Testis (tissue), 3 donors: ENCODE measurements around the gene UBE2E2. TPM values are rescaled to one million over a fixed set of nuclear protein-coding genes. Genes with fewer than 3 reads are reported as not detected.

Source experiments
- DNase-seq: peaks from one replicate; pipeline ENCODE4 v3.0.0-alpha.2; 2019
- H3K27ac ChIP-seq, 2 donors: fragments of 200-600 bp; sonication (generic); one replicate each; pipeline ENCODE4 v1.5.1; 2019
- H3K27me3 ChIP-seq: fragments of 200-600 bp; sonication (generic); one replicate; pipeline ENCODE4 v1.5.1; 2019
- H3K36me3 ChIP-seq: fragments of 200-600 bp; sonication (generic); one replicate; pipeline ENCODE4 v1.5.1; 2017; ENCODE audit warnings: low read depth; ENCODE audit errors: missing control alignments
- H3K4me1 ChIP-seq: fragments of 200-600 bp; sonication (generic); one replicate; pipeline ENCODE4 v1.5.1; 2019
- H3K4me3 ChIP-seq, 2 donors: fragments of 200-600 bp; sonication (generic); one replicate each; pipeline ENCODE4 v1.5.1; 2017 to 2019
- H3K9me3 ChIP-seq: fragments of 200-600 bp; sonication (generic); one replicate; pipeline ENCODE4 v1.5.1; 2017
- CTCF ChIP-seq, 3 experiments: fragments of 450-650 bp in 2 of 3; fragments of 200-600 bp in 1 of 3; sonication (generic) in 1 of 3; IDR thresholded peaks; one replicate each; pipeline ENCODE4 v1.5.1; 2016 to 2019; ENCODE audit warnings: antibody characterized with exemption in 3 of 3, mild to moderate bottlenecking in 2 of 3, moderate library complexity in 1 of 3
- POLR2A ChIP-seq: fragments of 450-650 bp; IDR thresholded peaks from one replicate; pipeline ENCODE4 v1.6.1; 2017; ENCODE audit warnings: antibody characterized with exemption, mild to moderate bottlenecking, moderate library complexity
- WGBS, 2 donors: methylation state at CpG; one replicate each; pipeline ENCODE4 v1.1.5; 2018; 5-methylcytosine and 5-hydroxymethylcytosine counted together
- intact Hi-C: fragments of 100-400 bp; cut with DNase I; formaldehyde crosslinking; loops from one replicate; pipeline ENCODE4 v1.15.1; 2023; ENCODE audit warnings: low total_unique reads
- polyA plus RNA-seq: library from polyadenylated mRNA; stranded (reverse); fragments of 350-450 nt; fragmentation: Illumina TruSeq; extraction: RNeasy Lipid Tissue Mini Kit (QIAGEN cat#74804); gene quantifications from one replicate; pipeline ENCODE4 v1.2.3, GENCODE V29; 2014; ENCODE audit warnings: low read depth, low replicate concordance; ENCODE audit not compliant: insufficient read depth
- total RNA-seq, 2 donors: library from RNA; depleted of rRNA; stranded (reverse); fragments of >200 nt; gene quantifications; one replicate each; pipeline ENCODE4 v1.2.3, GENCODE V29; 2016

Gene UBE2E2
- total and polyA plus RNA-seq, 3 donors from 2014 or later = 45.5 to 94.2 (median 48.7) TPM

GRCh38 chr3:23319366-23320312, 116.5 kb downstream of the UBE2E2 start:
- WGBS, 2 donors = 88 to 89% methylated on average over 5 of the region's 5 CpGs
- no peaks in the 10 kb centered on the region for H3K27me3 ChIP-seq

GRCh38 chr3:23320586-23321570, 117.8 kb downstream of the UBE2E2 start:
- H3K27ac ChIP-seq = no peak overlapping the region
- TF ChIP-seq CTCF (IDR thresholded peaks at IDR 0.05) = no peak
- no peak for TF ChIP-seq POLR2A
- no peak overlapping the region for H3K4me3 ChIP-seq
- intact Hi-C loops = no loop called here
- WGBS, 2 donors = 83 to 85% methylated on average over 10 of the region's 10 CpGs
- no peaks in the 10 kb centered on the region for H3K36me3 ChIP-seq
- no peaks in the 10 kb centered on the region for H3K27me3 ChIP-seq
- no peak for DNase-seq
- no peaks in the 10 kb centered on the region for H3K9me3 ChIP-seq
- H3K4me1 ChIP-seq = no peaks in the 10 kb centered on the region

More at GRCh38 chr3:23319366-23320312, 116.5 kb downstream of the UBE2E2 start:
- no peak overlapping the region for H3K4me3 ChIP-seq
- no peak overlapping the region for H3K27ac ChIP-seq
- H3K9me3 ChIP-seq = no peaks in the 10 kb centered on the region
- TF ChIP-seq CTCF (IDR thresholded peaks at IDR 0.05) = no peak
- no peak for TF ChIP-seq POLR2A
- DNase-seq = no peak
- no peaks in the 10 kb centered on the region for H3K4me1 ChIP-seq
- intact Hi-C loops = no loop called here
- H3K36me3 ChIP-seq = no peaks in the 10 kb centered on the region

GRCh38 chr3:23324745-23325144, 121.6 kb downstream of the UBE2E2 start:
- no peaks in the 10 kb centered on the region for H3K9me3 ChIP-seq
- intact Hi-C loops = no loop called here
- 43 to 48% methylated on average over 1 of the region's 1 CpG for WGBS, 2 donors
- H3K36me3 ChIP-seq = no peaks in the 10 kb centered on the region
- no peak overlapping the region for H3K27ac ChIP-seq
- no peak overlapping the region for H3K4me3 ChIP-seq
- TF ChIP-seq POLR2A (no peak), CTCF (IDR thresholded peaks at IDR 0.05) (no peak)
- H3K4me1 ChIP-seq = no peaks in the 10 kb centered on the region
- no peaks in the 10 kb centered on the region for H3K27me3 ChIP-seq
- DNase-seq = no peak

GRCh38 chr3:23325466-23326065, 122.4 kb downstream of the UBE2E2 start:
- no peaks in the 10 kb centered on the region for H3K9me3 ChIP-seq
- no peak for DNase-seq
- no peak overlapping the region for H3K4me3 ChIP-seq
- H3K36me3 ChIP-seq = no peaks in the 10 kb centered on the region
- no peak for TF ChIP-seq CTCF (IDR thresholded peaks at IDR 0.05)
- no peak for TF ChIP-seq POLR2A
- WGBS, 2 donors = 70 to 75% methylated on average over 4 of the region's 4 CpGs
- no peaks in the 10 kb centered on the region for H3K4me1 ChIP-seq
- no peak overlapping the region for H3K27ac ChIP-seq
- H3K27me3 ChIP-seq = no peaks in the 10 kb centered on the region
- intact Hi-C loops = no loop called here
